Activated naive CD4-positive, alpha-beta T cell treated with anti-CD3 and anti-CD28 coated beads, Interleukin-2, amount 50 U/mL, for 72 hours (primary cell): ENCODE data around the gene CLDN11. TPM values are rescaled to one million over a fixed set of nuclear protein-coding genes. Genes with fewer than 3 reads are reported as not detected.

Experiments
- ATAC-seq, 2 donors: fragments of 150-1000 bp; cut with Tn5 transposase; 2 replicates each; pipeline ENCODE4 v1.10.0; 2021; ENCODE audit warnings: mild to moderate bottlenecking in 2 of 2, moderate library complexity in 2 of 2
- DNase-seq, 2 donors: peaks; one replicate each; pipeline ENCODE4 v3.0.0; 2021 to 2022; ENCODE audit warnings: low spot score in 2 of 2
- H3K27ac Mint-ChIP-seq, 2 donors: one replicate each; pipeline ENCODE4 v1.8.0; 2022; ENCODE audit warnings: mild to moderate bottlenecking in 2 of 2, mixed read lengths in 2 of 2
- H3K36me3 Mint-ChIP-seq, 2 donors: one replicate each; pipeline ENCODE4 v1.8.0; 2022; ENCODE audit warnings: mixed read lengths in 2 of 2
- H3K9me3 Mint-ChIP-seq, 2 donors: one replicate each; pipeline ENCODE4 v1.8.0; 2022; ENCODE audit warnings: mixed read lengths in 2 of 2
- total RNA-seq, 2 donors: library from RNA; stranded (reverse); gene quantifications; one replicate each; pipeline ENCODE4 v1.2.3, GENCODE V29; 2022

CLDN11 gene
- total RNA-seq, 2 donors from 2014 or later, result not detected

- H3K9me3 Mint-ChIP-seq, result no peaks in the 10 kb centered on the region
Observed at GRCh38 chr3:170483485-170484262, 65.0 kb downstream of the CLDN11 start.

More at GRCh38 chr3:170483485-170484262, 65.0 kb downstream of the CLDN11 start:
- H3K36me3 Mint-ChIP-seq, result no peaks in the 10 kb centered on the region
- no peak overlapping the region for H3K27ac Mint-ChIP-seq
- DNase-seq (no peak), ATAC-seq (no peak)

Other genes with a start within 250 kb of the CLDN11 start
- 10 to 100 TPM; 62.0 to 85.5 TPM for gene PHC3, start 237.1 kb upstream of the CLDN11 start, total RNA-seq
- 10 to 100 TPM; 24.5 to 34.0 TPM for gene PRKCI, start 196.4 kb upstream of the CLDN11 start, total RNA-seq
- gene SKIL, start 61.2 kb upstream of the CLDN11 start, total RNA-seq, result 10 to 100 TPM; 16.8 to 21.9 TPM
- gene SLC7A14, start 167.2 kb downstream of the CLDN11 start, total RNA-seq, result not detected